ENCODE results near the gene RANBP3. TPM values are rescaled to one million over a fixed set of nuclear protein-coding genes. Genes with fewer than 3 reads are reported as not detected.

The RANBP3 gene
- polyA plus RNA-seq, 1 of the 3 experiments (the other 2 are of a cell fraction): 84.0 TPM

DNA sequence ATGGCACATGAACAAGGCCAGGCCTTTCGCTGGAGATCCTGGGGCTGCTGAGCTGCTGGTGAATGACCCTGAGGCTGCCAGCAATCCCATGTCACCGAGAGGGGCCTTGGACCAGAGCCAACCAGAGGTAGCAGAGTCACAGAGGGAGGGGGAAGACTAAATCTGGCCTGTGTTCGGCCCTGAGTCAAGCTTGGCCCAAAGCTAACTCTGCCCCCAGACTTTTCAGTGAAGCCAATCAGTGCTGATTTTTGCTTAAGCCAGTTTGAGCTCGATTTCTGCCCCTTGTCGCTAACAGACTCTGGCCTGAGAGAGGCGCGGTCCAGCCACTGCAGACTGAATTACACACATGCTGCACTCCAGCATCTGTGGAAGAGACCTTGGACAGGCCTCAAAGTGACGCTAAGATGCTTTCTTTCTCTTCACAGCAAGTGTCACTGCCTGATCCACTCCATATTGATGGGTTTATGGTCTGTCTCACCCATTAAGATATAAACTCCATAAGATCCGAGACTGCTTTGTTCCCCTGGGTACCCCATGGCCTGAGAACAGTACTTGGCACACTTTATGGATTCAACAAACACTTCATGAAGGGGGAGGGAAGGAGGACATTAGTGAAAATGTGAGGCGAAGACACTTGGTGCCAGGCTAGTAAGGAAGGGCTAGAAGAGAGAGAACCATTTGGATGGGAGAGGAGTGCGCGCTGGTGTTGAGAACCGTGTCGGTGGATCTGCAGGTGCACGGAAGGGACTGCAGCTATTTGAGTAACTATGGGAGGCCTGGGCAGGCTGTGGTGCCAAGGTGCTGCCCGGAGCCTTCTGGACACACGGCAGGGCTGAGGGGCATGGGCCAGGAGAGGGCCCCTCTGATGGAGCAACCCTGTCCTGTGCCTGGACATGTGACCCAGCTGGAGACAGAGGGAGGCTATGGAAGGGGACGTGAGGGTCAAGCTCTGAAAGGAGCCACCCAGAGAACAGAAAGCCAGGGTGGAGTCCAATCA, 17.6 kb downstream of the RANBP3 start (continued):
- TF ChIP-seq, protein P1, sequence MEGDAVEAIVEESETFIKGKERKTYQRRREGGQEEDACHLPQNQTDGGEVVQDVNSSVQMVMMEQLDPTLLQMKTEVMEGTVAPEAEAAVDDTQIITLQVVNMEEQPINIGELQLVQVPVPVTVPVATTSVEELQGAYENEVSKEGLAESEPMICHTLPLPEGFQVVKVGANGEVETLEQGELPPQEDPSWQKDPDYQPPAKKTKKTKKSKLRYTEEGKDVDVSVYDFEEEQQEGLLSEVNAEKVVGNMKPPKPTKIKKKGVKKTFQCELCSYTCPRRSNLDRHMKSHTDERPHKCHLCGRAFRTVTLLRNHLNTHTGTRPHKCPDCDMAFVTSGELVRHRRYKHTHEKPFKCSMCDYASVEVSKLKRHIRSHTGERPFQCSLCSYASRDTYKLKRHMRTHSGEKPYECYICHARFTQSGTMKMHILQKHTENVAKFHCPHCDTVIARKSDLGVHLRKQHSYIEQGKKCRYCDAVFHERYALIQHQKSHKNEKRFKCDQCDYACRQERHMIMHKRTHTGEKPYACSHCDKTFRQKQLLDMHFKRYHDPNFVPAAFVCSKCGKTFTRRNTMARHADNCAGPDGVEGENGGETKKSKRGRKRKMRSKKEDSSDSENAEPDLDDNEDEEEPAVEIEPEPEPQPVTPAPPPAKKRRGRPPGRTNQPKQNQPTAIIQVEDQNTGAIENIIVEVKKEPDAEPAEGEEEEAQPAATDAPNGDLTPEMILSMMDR (IDR thresholded peaks at IDR 0.05): no peak
- no peak for TF ChIP-seq FOXJ3 (CRISPR knock-in tag; IDR thresholded peaks at IDR 0.05)
- TF ChIP-seq, protein P2, sequence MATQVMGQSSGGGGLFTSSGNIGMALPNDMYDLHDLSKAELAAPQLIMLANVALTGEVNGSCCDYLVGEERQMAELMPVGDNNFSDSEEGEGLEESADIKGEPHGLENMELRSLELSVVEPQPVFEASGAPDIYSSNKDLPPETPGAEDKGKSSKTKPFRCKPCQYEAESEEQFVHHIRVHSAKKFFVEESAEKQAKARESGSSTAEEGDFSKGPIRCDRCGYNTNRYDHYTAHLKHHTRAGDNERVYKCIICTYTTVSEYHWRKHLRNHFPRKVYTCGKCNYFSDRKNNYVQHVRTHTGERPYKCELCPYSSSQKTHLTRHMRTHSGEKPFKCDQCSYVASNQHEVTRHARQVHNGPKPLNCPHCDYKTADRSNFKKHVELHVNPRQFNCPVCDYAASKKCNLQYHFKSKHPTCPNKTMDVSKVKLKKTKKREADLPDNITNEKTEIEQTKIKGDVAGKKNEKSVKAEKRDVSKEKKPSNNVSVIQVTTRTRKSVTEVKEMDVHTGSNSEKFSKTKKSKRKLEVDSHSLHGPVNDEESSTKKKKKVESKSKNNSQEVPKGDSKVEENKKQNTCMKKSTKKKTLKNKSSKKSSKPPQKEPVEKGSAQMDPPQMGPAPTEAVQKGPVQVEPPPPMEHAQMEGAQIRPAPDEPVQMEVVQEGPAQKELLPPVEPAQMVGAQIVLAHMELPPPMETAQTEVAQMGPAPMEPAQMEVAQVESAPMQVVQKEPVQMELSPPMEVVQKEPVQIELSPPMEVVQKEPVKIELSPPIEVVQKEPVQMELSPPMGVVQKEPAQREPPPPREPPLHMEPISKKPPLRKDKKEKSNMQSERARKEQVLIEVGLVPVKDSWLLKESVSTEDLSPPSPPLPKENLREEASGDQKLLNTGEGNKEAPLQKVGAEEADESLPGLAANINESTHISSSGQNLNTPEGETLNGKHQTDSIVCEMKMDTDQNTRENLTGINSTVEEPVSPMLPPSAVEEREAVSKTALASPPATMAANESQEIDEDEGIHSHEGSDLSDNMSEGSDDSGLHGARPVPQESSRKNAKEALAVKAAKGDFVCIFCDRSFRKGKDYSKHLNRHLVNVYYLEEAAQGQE (IDR thresholded peaks at IDR 0.05; ENCODE audit: low read depth, low read length): no peak
- TF ChIP-seq EZH2phosphoT487 (IDR thresholded peaks at IDR 0.05; ENCODE audit: borderline replicate concordance, low read depth): no peak
- no peak for TF ChIP-seq YY1 (IDR thresholded peaks at IDR 0.05; ENCODE audit: low read depth)
- peak; percentile 15 for TF ChIP-seq CHD2 (IDR thresholded peaks at IDR 0.05; ENCODE audit: low read length, partially characterized antibody)
- no peak for TF ChIP-seq TAF1 (IDR thresholded peaks at IDR 0.05; ENCODE audit: borderline replicate concordance, low read depth, low read length)

DNA sequence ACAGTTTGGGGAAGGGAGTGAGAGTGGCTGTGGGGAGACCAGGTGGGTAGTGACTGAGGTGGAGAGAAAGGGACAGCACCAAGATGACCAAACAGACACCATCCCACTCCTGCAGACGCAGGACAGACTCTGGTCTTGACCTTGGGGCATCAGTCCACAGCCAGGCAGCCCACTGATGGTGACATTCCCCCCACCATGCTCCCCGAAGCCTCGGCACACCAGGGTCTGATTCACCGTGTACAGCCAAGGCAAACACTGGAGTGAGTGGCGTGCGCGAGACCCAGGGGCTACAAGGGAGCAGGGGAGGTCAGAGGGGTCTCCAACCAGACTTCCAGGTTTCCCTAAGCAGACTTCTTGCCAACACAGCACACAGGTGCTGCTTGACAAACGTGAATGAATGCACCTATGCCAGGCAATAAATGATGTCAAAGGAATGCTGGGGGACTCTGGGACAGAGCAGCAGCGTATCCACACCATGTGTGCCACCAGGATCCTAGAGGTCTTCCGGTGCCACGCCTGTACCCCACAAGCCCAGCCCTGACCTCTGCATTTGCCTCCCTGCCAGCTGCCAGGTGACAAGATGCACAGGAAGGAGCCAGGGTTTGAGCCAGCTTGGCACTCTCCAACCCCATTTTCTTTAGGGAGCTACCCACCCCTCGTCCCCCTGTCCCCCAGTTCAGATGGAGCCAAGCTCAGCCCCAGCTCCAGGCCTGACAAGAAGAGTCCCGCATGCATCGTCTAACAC, 18.5 kb downstream of the RANBP3 start:
- H2AFZ ChIP-seq (ENCODE audit: low read depth): no peak overlapping the region
- H3K9me2 ChIP-seq: no peaks in the 10 kb centered on the region
- no peak overlapping the region for H3K4me2 ChIP-seq
- H3K79me2 ChIP-seq (ENCODE audit: insufficient read depth): peaks cover 99% of the 10 kb centered on the region
- CTCF ChIA-PET: interaction anchor here (1.1 to 2.3 kb wide), 7 partner anchors 9 to 155 kb away, joined by 3 to 18 read pairs (median 6); no protein-coding TSS in a partner anchor
- H3K27me3 ChIP-seq (ENCODE audit: insufficient read depth): no peaks in the 10 kb centered on the region
- H3K36me3 ChIP-seq (replicated peaks in 1 of 2; ENCODE audit: control insufficient read depth in 1 of 2, insufficient read depth in 2 of 2, low read length in 1 of 2): no peaks in the 10 kb centered on the region
- H3K9ac ChIP-seq: no peak overlapping the region
- peak overlapping the region in 1 of 2 experiments; percentile 88; a peak in 2 of 4 replicates for H3K27ac ChIP-seq (ENCODE audit: low read depth in 2 of 2, low read length in 1 of 2)
- H3K9me3 ChIP-seq: no peaks in the 10 kb centered on the region
- no peaks in the 10 kb centered on the region for H3F3A ChIP-seq (replicated peaks; ENCODE audit: insufficient read depth)
- POLR2A ChIA-PET: interaction anchor here (0.7 to 1.2 kb wide), 3 partner anchors 19 to 24 kb away, joined by 4 read pairs; partner anchors contain the start of gene RANBP3
- peaks cover 5 to 76% of the 10 kb centered on the region in 2 experiments; a peak in 3 of 4 replicates for H3K4me1 ChIP-seq (ENCODE audit: control insufficient read depth in 1 of 2, insufficient read depth in 2 of 2, low read depth in 1 of 2, low read length in 1 of 2)
- TF ChIP-seq EP300 (IDR thresholded peaks at IDR 0.05; ENCODE audit: borderline replicate concordance in 1 of 2, low read depth in 1 of 2, low read length in 1 of 2) (no peak), FOSL2 (IDR thresholded peaks at IDR 0.05; ENCODE audit: borderline replicate concordance, low read depth) (no peak), TEAD4 (IDR thresholded peaks at IDR 0.05; ENCODE audit: borderline replicate concordance, insufficient read depth) (no peak), NRF1 (IDR thresholded peaks at IDR 0.05; ENCODE audit: low read depth, low read length) (no peak), SIN3A (IDR thresholded peaks at IDR 0.05; ENCODE audit: borderline replicate concordance, low read depth, low read length) (no peak), MXI1 (IDR thresholded peaks at IDR 0.05; ENCODE audit: low read depth, low read length) (no peak), EZH2phosphoT487 (IDR thresholded peaks at IDR 0.05; ENCODE audit: borderline replicate concordance, low read depth) (no peak), POLR2AphosphoS5 (IDR thresholded peaks at IDR 0.05; ENCODE audit: low read depth, low read length) (no peak), FOXJ3 (CRISPR knock-in tag; IDR thresholded peaks at IDR 0.05) (no peak), RXRA (IDR thresholded peaks at IDR 0.05; ENCODE audit: borderline replicate concordance, low read depth) (no peak), YY1 (IDR thresholded peaks at IDR 0.05; ENCODE audit: low read depth) (no peak), RAD21 (IDR thresholded peaks at IDR 0.05; ENCODE audit: low read length) (no peak)
- TF ChIP-seq, protein P3, sequence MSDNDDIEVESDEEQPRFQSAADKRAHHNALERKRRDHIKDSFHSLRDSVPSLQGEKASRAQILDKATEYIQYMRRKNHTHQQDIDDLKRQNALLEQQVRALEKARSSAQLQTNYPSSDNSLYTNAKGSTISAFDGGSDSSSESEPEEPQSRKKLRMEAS (IDR thresholded peaks at IDR 0.05; ENCODE audit: low read depth): no peak
- TF ChIP-seq, protein P4, sequence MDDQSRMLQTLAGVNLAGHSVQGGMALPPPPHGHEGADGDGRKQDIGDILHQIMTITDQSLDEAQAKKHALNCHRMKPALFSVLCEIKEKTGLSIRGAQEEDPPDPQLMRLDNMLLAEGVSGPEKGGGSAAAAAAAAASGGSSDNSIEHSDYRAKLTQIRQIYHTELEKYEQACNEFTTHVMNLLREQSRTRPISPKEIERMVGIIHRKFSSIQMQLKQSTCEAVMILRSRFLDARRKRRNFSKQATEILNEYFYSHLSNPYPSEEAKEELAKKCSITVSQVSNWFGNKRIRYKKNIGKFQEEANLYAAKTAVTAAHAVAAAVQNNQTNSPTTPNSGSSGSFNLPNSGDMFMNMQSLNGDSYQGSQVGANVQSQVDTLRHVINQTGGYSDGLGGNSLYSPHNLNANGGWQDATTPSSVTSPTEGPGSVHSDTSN (IDR thresholded peaks at IDR 0.05): no peak
- H3K4me3 ChIP-seq (ENCODE audit: low read depth in 2 of 2, low read length in 1 of 2): no peak overlapping the region
- WGBS (ENCODE audit: low lambda C conversion rate): 75% methylated on average over 4 of the region's 14 CpGs
- H4K20me1 ChIP-seq (ENCODE audit: insufficient read depth): peaks cover 98% of the 10 kb centered on the region
- DNase-seq: no peak
